ENCODE data around the gene TINCR.

DNA sequence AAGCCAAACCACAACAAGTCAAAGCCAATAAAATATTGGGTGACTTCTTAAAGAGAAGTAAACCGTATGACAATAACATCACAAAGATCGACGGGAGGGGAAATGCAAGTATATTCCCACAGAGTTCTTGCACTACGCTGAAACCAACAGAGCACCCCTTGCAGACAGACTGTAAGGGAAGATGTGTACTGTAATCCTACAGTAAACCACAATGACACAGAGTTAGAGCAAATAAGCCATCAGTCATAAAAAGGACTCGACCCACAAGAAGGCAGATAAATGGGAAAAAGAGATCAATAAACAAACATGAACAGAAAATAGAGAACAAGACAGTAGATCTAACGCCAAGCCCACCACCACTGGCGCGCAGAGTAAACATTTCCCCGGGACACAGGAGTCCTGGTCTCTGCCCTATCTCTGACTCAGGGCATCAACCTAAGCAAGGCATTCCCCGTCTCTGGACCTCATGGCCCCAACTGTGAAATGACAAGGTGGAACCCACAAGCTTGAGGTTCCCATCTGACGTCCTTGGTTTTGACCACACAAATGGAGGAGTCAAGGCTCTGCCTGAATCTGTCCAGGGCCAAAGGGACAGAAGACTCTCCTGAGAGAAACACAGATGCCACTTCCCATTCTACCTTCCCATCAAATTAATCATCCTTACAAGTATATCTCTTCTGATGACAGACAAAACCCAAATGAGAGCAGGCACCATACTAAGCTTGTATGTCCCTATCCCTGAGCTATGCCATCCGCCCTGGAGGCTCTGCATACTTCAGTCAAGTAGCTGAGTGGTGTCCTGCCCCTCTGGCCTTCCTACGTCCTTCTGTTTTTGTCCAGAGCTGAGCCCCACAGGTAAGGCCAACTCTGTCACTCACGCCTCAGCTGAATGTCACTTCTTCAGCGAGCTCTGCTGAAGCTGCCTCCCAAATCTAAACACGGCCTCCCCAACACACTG lies 39.8 kb upstream of the TINCR start:
- TF ChIP-seq, protein P1, sequence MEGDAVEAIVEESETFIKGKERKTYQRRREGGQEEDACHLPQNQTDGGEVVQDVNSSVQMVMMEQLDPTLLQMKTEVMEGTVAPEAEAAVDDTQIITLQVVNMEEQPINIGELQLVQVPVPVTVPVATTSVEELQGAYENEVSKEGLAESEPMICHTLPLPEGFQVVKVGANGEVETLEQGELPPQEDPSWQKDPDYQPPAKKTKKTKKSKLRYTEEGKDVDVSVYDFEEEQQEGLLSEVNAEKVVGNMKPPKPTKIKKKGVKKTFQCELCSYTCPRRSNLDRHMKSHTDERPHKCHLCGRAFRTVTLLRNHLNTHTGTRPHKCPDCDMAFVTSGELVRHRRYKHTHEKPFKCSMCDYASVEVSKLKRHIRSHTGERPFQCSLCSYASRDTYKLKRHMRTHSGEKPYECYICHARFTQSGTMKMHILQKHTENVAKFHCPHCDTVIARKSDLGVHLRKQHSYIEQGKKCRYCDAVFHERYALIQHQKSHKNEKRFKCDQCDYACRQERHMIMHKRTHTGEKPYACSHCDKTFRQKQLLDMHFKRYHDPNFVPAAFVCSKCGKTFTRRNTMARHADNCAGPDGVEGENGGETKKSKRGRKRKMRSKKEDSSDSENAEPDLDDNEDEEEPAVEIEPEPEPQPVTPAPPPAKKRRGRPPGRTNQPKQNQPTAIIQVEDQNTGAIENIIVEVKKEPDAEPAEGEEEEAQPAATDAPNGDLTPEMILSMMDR (IDR thresholded peaks at IDR 0.05), result no peak
- no peak for TF ChIP-seq POLR2A (IDR thresholded peaks at IDR 0.05)

Measured in esophagus squamous epithelium (tissue), 4 donors.